T-helper 1 cell treated with Interleukin-12 subunit alpha and Interleukin-12 subunit beta and Interleukin-4 antibody, amounts not matched to agents 30 ng/mL and 1 ng/mL, for 36 hours (primary cell): ENCODE results near the gene RNF5. TPM values are rescaled to one million over a fixed set of nuclear protein-coding genes. Genes with fewer than 3 reads are reported as not detected.
"Not testable (repeated sequence)": the region's sequence is repeated elsewhere in the genome, so short reads cannot be mapped to it uniquely, and the experiment has no call there.

Experiments
- intact Hi-C: fragments of 100-400 bp; cut with micrococcal nuclease; formaldehyde crosslinking; loops from one replicate; pipeline ENCODE4 v1.15.1; 2024
- total RNA-seq: library from RNA; stranded (reverse); gene quantifications from 2 replicates; pipeline ENCODE4 v1.2.3, GENCODE V29; 2022

RNF5 gene
- total RNA-seq, 1 donor from 2014 or later = 50.0 TPM

GRCh38 chr6:32198345-32198696 lies 20.1 kb downstream of the RNF5 start:
- intact Hi-C loops = loop anchor here (5.0 to 10.0 kb wide), 6 partner anchors 364 to 1554 kb away; partner anchors contain the start of genes ATP6V1G2, B3GALT4, BAG6 and C6orf136

DNA sequence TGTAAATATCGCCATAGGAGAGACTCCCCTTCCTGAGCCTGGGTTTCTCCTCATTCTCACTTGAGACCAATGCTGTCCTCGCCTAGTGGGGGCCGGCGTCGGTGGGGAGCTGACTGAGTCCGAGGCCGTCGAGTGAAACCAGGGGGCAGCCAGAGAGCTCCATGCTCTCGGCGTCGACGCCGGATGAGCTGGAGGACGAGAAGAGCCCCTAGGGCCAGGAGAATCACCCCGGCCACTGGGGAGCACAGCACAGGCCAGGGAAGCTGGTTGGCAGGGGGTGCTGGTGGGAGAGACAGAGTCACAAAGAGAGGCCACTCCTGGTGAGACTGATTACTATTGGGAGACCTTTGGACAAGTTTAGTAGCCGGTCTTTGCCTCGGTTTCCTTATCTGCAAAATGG lies 20.7 kb downstream of the RNF5 start:
- intact Hi-C loops = loop anchor here (5.0 to 10.0 kb wide), 6 partner anchors 364 to 1554 kb away; partner anchors contain the start of genes ATP6V1G2, B3GALT4, BAG6 and C6orf136

DNA sequence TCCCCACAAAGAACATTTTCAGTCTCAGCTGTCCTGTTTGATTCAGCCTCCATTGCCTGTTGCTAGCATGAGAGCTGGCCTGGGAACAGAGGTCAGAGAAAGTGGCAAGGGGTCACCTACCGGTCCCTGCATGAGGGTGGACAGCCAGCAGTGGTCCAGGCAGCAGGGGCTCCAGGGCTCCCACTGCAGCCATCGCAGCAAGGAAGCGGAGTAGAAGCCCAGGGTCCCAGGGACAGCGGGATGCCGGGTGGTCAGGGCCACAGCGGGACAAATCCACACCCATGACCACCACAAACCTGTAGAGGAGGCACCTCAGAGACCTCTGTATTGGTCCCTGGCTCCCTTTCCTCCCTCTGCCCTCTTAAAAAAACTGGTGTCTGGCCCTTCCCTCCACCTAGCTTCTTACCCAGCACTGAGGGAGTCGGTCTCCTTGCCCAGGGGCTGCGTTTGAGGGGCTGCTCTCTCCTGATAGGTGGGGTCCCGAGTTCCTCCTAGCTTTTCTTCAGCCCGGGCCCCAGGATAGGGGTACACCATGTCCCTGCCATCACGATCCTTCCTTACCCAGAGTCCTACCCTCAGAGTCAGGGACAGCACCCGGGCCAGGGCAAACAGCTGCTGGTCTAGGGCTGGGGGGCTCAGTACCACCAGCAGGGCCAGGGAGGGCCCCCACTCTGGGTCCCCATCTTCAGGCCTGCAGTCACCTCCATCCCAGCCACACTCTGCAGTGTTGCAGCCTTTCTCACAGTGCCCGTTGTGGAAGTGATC lies 22.7 kb downstream of the RNF5 start:
- intact Hi-C loops = no loop called here

- intact Hi-C loops = no loop called here
These were observed 24.0 kb downstream of the RNF5 start for GRCh38 chr6:32202186-32202585.

GRCh38 chr6:32203426-32204267 lies 25.4 kb downstream of the RNF5 start:
- intact Hi-C loops = no loop called here

- intact Hi-C loops = no loop called here
These were observed 26.1 kb downstream of the RNF5 start for GRCh38 chr6:32204268-32204715.

GRCh38 chr6:32208996-32209395 lies 30.8 kb downstream of the RNF5 start:
- intact Hi-C loops = no loop called here

DNA sequence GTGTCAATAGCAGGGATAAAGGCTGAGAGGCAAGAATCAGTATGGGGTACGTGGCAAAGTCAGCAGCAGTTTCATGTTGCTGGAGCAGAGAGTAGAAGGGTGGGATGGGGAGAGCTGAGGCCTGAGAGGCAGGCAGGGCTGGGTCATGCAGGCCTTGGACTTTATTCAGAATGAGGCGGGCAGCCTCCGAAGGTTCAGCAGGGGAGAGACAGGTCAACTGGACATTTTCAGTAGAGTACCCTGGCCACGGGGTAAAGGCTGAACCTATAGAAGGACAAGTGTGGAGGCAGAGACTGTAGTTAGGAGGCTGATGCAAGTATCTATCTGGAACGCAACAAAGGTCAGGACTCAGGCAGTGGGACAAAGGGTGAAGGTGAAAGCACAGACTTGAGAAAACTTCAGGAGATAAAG lies 32.0 kb downstream of the RNF5 start:
- intact Hi-C loops = no loop called here

DNA sequence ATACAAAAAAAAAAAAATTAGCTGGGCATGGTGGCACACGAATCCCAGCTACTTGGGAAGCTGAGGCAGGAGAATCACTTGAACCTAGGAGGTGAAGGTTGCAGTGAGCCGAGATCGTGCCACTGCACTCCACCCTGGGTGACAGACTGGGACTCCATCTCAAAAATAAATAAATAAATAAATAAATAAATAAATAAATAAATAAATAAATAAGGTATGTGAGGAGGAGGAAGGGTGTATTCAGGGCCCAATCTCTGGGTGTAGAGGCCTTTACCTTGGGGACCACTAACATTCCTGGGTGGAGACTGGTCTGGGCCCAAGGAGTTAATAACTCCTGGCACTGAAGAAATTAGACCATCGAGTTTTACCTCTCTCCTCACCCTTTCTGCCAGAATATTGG lies 33.2 kb downstream of the RNF5 start:
- intact Hi-C loops = not testable (repeated sequence)

DNA sequence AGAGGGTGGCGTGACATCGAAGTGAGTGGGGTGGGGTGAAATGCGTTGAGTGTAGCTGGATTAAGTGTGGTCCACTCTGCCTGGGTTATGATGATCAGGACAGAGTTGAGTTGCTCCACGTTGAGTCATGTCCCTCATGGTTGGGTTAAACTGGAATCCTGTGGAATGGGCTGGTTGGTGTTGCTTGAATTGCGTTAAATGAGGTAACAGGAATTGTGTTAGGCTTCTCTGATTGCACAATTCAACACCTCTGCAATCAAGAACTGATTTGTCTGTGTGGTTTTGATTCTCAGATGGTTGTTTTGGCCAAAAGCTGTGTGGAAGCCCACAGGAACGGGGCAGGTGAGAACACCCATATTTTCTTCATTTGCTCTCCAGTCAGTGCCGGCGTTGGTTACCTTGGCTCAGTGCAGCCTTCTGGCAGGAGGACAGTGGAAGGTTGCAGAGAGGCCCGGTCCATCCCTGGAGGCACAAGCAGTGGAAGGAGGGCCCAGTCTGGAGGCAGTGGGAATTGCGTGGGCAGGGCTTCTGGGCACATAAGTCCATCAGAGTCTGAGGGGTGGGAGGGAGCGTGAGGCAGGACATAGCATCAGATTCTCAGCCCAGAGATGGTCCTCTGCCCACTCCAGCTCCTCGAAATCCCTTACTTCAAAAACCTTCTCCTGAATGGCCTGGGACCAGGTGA lies 34.0 kb downstream of the RNF5 start:
- intact Hi-C loops = no loop called here

DNA sequence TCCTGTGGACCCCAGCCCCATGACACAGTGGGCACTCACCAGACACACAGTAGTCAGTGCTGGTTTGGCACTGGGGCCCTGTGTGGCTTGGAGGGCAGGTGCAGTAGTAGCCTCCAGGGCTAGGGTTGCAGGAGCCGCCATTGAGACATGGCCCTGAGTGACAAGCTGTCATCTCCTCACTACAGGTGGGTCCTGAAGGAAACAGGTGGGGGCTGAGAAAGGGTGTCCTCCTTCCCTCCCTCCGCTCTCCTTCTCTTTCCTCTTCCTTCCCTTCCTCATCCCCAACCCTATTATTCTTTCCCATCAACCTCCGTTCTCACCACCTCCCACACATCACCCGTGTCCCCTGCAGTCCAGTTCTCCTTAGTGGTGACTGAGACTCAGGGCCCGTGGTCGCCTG lies 35.4 kb downstream of the RNF5 start:
- intact Hi-C loops = no loop called here

DNA sequence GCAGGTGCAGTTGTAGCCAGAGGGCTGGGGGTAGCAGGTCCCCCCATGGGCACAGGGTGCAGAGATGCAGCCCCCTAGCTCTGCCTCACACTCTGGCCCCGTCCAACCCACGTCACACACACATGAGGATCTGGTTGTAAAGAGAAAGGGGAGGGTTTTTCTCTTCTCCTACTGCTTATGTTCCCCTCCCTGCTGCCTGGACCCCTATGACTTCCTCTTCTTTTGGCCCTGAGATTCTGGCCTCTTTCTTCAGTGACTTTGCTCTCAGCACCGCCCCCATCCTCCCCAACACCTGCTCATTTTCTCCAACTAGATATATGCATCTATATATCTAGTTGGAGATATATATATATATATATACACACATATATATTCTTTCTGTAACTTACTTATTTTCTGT lies 35.9 kb downstream of the RNF5 start:
- intact Hi-C loops = no loop called here

DNA sequence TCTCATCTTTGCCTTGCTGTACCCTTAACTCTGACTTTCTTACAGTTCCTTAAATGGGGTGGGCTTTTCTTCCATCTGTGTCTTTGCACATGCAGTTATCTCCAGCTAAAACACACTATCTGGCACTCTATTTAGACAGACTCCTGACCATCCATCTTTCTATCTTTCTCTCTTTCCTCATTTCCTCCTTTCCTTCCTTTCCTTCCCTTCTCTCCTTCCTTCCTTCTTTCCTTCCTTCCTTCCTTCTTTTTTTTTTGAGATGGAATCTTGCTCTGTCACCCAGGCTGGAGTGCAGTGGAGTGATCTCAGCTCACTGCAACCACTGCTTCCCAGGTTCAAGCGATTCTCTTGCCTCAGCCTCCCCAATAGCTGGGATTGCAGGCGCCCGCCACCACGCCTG lies 37.4 kb downstream of the RNF5 start:
- intact Hi-C loops = no loop called here

- intact Hi-C loops = no loop called here
These were observed 38.1 kb downstream of the RNF5 start for GRCh38 chr6:32216285-32216684.

GRCh38 chr6:32216998-32217397 lies 38.8 kb downstream of the RNF5 start:
- intact Hi-C loops = no loop called here

DNA sequence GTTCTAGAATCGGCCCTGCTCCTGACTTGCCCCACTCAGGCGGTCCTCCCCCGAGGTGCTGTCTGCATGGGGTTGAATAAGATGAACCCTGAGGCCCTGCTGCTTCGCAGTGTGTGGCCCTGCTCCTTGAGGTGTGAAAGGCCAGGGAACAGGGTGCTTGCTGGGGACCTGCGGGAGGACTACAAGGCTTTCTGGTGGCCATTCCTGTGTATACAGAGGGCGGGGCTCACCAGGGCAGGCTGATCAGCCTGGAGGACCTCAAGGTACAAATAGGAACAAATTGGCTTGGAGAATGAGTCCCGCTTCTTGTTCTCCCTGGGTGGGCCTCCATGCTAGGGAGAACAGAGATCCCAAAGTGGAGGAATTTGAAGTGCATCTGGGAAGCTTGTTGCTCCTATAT lies 40.0 kb downstream of the RNF5 start:
- intact Hi-C loops = no loop called here

DNA sequence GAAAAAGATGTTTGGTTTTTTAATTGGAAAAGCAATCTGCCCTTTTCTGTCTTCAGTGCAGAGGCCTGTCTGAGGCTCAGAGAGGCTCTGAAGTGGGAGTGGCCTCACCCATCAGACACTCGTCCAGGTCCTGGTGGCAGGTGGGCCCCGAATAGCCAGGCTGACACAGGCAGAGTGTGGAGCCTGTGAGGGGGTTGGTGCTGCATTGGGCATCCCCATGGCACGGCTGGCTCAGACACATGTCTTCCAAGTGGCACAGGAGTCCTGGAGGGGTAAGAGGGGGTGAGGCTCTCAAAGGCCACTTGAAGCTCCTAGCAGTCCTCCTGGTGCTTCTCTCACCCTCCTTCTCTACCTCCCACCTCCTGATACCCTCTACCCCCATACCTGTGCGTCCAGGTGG lies 41.8 kb downstream of the RNF5 start:
- intact Hi-C loops = no loop called here

- intact Hi-C loops = no loop called here
These were observed 44.4 kb downstream of the RNF5 start for GRCh38 chr6:32222333-32223230.

DNA sequence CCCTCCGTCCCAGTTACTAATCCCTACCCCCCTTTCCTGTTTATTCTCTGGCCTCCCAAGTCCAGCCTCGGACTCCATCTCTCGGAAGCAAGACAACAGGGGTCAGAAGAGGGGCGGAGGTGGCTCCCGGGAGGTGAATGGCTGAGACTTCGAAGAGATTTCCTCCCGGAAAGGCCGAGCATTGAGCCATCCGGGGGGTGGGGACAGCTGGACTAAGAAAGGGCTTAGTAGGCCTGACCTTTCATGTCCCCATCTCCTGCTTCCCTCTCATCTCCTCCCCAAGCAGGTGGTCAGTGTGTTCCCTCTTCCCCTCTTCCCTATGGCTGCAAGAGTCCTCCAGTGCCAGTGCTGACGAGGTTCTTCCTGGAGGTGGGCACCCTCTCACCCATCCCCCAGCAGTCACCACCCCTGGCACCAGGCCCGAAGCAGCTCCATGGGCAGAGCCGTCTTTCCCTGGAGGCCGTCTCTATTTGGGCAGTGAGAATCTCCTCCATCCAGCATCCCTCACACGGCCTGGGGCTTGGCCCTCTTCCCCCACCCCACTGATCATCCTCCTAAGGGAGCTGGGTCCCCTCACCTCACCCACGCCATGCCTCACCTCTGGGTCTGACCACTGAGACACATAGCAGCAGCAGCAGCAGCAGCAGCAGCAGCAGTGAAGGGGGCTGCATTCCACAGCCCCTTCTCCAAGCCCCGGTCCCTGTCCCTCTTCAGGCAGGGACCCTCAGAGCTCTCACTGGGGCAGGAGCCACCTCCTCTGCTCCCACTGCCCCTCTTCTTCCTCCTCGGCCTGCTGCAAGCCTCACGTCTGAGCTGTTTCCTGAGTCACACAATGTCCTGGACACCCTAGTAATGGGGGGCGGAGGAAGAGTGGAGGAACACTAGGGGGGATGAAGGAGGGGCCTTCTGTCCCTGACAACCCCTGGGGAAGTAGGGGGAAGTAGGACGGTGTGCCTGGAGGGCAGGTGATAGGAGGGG lies 45.3 kb downstream of the RNF5 start, which contains the start of gene NOTCH4:
NOTCH4 (minus strand) TSS at position 810 of the 978 bp plus-strand sequence; CDS start at position 671, 139 bp downstream.
- intact Hi-C loops = no loop called here
